HCT116 (cell line): ENCODE measurements around the gene NFIL3. TPM values are rescaled to one million over a fixed set of nuclear protein-coding genes. Genes with fewer than 3 reads are reported as not detected.
A peak's percentile ranks its signal among the peaks of the same experiment; 100 is the strongest.

Source experiments
- ATAC-seq: fragments of 200-7000 bp; cut with Tn5 transposase; 2 replicates; pipeline ENCODE4 v1.9.1; 2020; ENCODE audit warnings: mild to moderate bottlenecking, moderate library complexity
- BruUV-seq: library from RNA; stranded (reverse); fragments of 400-500 nt; replicated peaks from 2 replicates; lab custom pipeline; 2021; lab: Mats Ljungman, UMichigan
- CTCF ChIA-PET: fragments of 300-600 bp; sonication (Branson Sonifier 250); formaldehyde crosslinking; loops from one replicate; lab custom pipeline; 2021; ENCODE audit warnings: antibody characterized with exemption; lab: Charles Lee
- POLR2A ChIA-PET: fragments of 300-600, 350-600 bp; sonication (Branson Sonifier 250); formaldehyde crosslinking; loops from one replicate; lab custom pipeline; 2021; ENCODE audit warnings: antibody characterized with exemption; lab: Charles Lee
- RAD21 ChIA-PET, 2 experiments: fragments of 300-600 bp; sonication (Branson Sonifier 250); formaldehyde crosslinking; loops; one replicate each; lab custom pipeline; 2023; ENCODE audit warnings: low total read pairs in 2 of 2; ENCODE audit not compliant: uncharacterized antibody in 2 of 2, unreplicated experiment in 2 of 2, low non-redundant PET in 1 of 2; lab: Charles Lee
- DNase-seq: peaks from one replicate; pipeline ENCODE4 v3.0.0-alpha.2; 2010; ENCODE audit warnings: low read depth, low spot score
- H2AFZ ChIP-seq: fragments of 200-600 bp; shearing (Covaris generic), sonication (generic); 2 replicates; pipeline ENCODE4 v1.6.1; 2017; ENCODE audit warnings: low read depth, mixed run types, mixed read lengths, antibody characterized with exemption, low read length; ENCODE audit not compliant: poor library complexity, severe bottlenecking
- H3K27ac ChIP-seq: 2 replicates; pipeline ENCODE4 v1.5.1; 2012; ENCODE audit warnings: low read depth, low read length
- H3K27me3 ChIP-seq: fragments of 200-600 bp; sonication (generic); 2 replicates; pipeline ENCODE4 v1.6.1; 2016; ENCODE audit warnings: mixed run types, low read length, mixed read lengths; ENCODE audit not compliant: insufficient read depth
- H3K36me3 ChIP-seq, 2 experiments: fragments of 200-500 bp in 1 of 2; fragments of 200-600 bp in 1 of 2; sonication (Bioruptor generic) in 1 of 2; sonication (generic) in 1 of 2; 2 replicates each; pipeline versions ENCODE4 v1.5.1 to v1.6.1; 2014 to 2016; ENCODE audit warnings: low read length in 2 of 2, inconsistent platforms in 1 of 2, mixed read lengths in 1 of 2, mixed run types in 1 of 2; ENCODE audit not compliant: insufficient read depth in 2 of 2, control insufficient read depth in 1 of 2
- H3K4me1 ChIP-seq, 2 experiments: fragments of 200-600 bp in 1 of 2; sonication (generic) in 1 of 2; 2 replicates each; pipeline versions ENCODE4 v1.5.1 to v1.6.1; 2012 to 2017; ENCODE audit warnings: low read length in 2 of 2, inconsistent platforms in 1 of 2, mild to moderate bottlenecking in 1 of 2, mixed read lengths in 1 of 2, mixed run types in 1 of 2, moderate library complexity in 1 of 2; ENCODE audit not compliant: insufficient read depth in 2 of 2, control insufficient read depth in 1 of 2
- H3K4me2 ChIP-seq: fragments of 200-600 bp; sonication (generic); 2 replicates; pipeline ENCODE4 v1.6.1; 2017; ENCODE audit warnings: mixed run types, low read length, mixed read lengths
- H3K4me3 ChIP-seq, 2 experiments: fragments of 200-600 bp in 1 of 2; sonication (generic) in 1 of 2; replicated peaks in 1 of 2; 2 replicates each; pipeline ENCODE4 v1.5.1; 2011 to 2016; ENCODE audit warnings: low read length in 2 of 2, control low read depth in 1 of 2, low read depth in 1 of 2, mild to moderate bottlenecking in 1 of 2, mixed read lengths in 1 of 2, mixed run types in 1 of 2
- H3K79me2 ChIP-seq: fragments of 200-600 bp; sonication (generic); 2 replicates; pipeline ENCODE4 v1.6.1; 2017; ENCODE audit warnings: mild to moderate bottlenecking, mixed run types, low read length, moderate library complexity, mixed read lengths; ENCODE audit not compliant: insufficient read depth
- H3K9ac ChIP-seq: fragments of 200-600 bp; sonication (generic); 2 replicates; pipeline ENCODE4 v1.6.1; 2016; ENCODE audit warnings: low read length, mixed read lengths
- H3K9me2 ChIP-seq: fragments of 200-600 bp; sonication (generic), shearing (Covaris generic); 2 replicates; pipeline ENCODE4 v1.6.1; 2017; ENCODE audit warnings: mixed run types, mild to moderate bottlenecking, moderate library complexity; ENCODE audit not compliant: insufficient read depth
- H3K9me3 ChIP-seq, 2 experiments: fragments of 200-500 bp in 1 of 2; fragments of 200-600 bp in 1 of 2; sonication (Bioruptor generic) in 1 of 2; sonication (generic) in 1 of 2; 2 replicates each; pipeline ENCODE4 v1.6.1; 2014 to 2017; ENCODE audit warnings: low read length in 2 of 2, mixed read lengths in 2 of 2, inconsistent platforms in 1 of 2, low read depth in 1 of 2, mild to moderate bottlenecking in 1 of 2, mixed run types in 1 of 2, moderate library complexity in 1 of 2; ENCODE audit not compliant: control insufficient read depth in 1 of 2, insufficient read depth in 1 of 2
- H4K20me1 ChIP-seq: fragments of 200-600 bp; sonication (generic), shearing (Covaris generic); 2 replicates; pipeline ENCODE4 v1.6.1; 2017; ENCODE audit warnings: mixed run types, mild to moderate bottlenecking, moderate library complexity; ENCODE audit not compliant: insufficient read depth
- CBX3 ChIP-seq: IDR thresholded peaks from 2 replicates; pipeline ENCODE4 v1.6.1; 2012; ENCODE audit warnings: low read depth
- EGR1 ChIP-seq: IDR thresholded peaks from 2 replicates; pipeline ENCODE4 v1.6.1; 2012; ENCODE audit warnings: low read depth
- EZH2 ChIP-seq: fragments of 200-600 bp; sonication (generic); IDR thresholded peaks from 2 replicates; pipeline ENCODE4 v1.6.1; 2017; ENCODE audit warnings: antibody characterized with exemption, mixed run types
- SIN3A ChIP-seq: IDR thresholded peaks from 2 replicates; pipeline ENCODE4 v1.6.1; 2012; ENCODE audit warnings: low read depth
- TCF7L2 ChIP-seq: IDR thresholded peaks from 2 replicates; pipeline ENCODE4 v1.7.0; 2011; ENCODE audit warnings: borderline replicate concordance, inconsistent platforms; ENCODE audit not compliant: insufficient read depth, insufficient read length; ENCODE audit errors: extremely low read depth
- ZNF274 ChIP-seq: fragments of 200-500 bp; sonication (Bioruptor generic); IDR thresholded peaks from 2 replicates; pipeline ENCODE4 v1.6.1; 2014; ENCODE audit warnings: mild to moderate bottlenecking, low read depth, low read length, inconsistent platforms
- intact Hi-C: fragments of 100-400 bp; cut with micrococcal nuclease; formaldehyde crosslinking; loops from 2 replicates; pipeline ENCODE4 v1.10.0; 2022
- total RNA-seq: library from RNA; stranded (reverse); gene quantifications from one replicate; pipeline ENCODE4 v1.2.1, GENCODE V29; 2021; ENCODE audit not compliant: unreplicated experiment
- TF ChIP-seq, protein P1 (sequence below): IDR thresholded peaks from 2 replicates; pipeline ENCODE4 v1.6.1; 2011; ENCODE audit warnings: mild to moderate bottlenecking, low read length, moderate library complexity; ENCODE audit not compliant: insufficient replicate concordance; ENCODE audit errors: extremely low read depth
- TF ChIP-seq, protein P2 (sequence below): IDR thresholded peaks from 2 replicates; pipeline ENCODE4 v1.6.1; 2012
- TF ChIP-seq, protein P3 (sequence below), 3 experiments: fragments of 200-600 bp in 1 of 3; sonication (generic) in 1 of 3; IDR thresholded peaks in 2 of 3; conservative IDR thresholded peaks in 1 of 3; 2 replicates each; pipeline ENCODE4 v1.5.1; 2012 to 2017; ENCODE audit warnings: low read depth in 2 of 3, low read length in 2 of 3, antibody characterized with exemption in 1 of 3, borderline replicate concordance in 1 of 3, control low read depth in 1 of 3, mild to moderate bottlenecking in 1 of 3, mixed read lengths in 1 of 3, mixed run types in 1 of 3, moderate library complexity in 1 of 3; ENCODE audit not compliant: insufficient read depth in 1 of 3
- TF ChIP-seq, protein P4 (sequence below): IDR thresholded peaks from 2 replicates; pipeline ENCODE4 v1.6.1; 2012; ENCODE audit warnings: low read depth

The NFIL3 gene
- total RNA-seq, 1 experiment from 2014 or later = 38.0 TPM

DNA sequence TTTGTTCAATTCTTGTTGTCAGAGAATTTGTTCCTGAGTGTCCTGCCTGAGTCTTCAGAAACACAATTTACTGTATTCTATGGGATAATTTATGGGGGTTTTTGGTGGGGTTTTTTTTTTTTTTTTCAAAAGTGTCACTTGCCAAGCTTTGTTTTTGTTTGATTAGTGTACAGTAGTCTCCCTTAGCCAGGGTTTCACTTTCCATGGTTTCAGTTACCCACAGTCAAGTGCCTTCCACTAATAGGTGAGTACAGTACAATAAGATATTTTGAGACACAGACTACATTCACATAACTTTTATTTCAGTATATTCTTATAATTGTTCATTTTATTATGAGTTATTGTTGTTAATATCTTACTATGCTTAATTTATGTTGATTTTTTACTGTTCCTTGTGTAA is 36.9 kb downstream of the NFIL3 start:
- no TSS peak for BruUV-seq
- H3K9me2 ChIP-seq = no peaks in the 10 kb centered on the region
- ATAC-seq (no peak), DNase-seq (no peak)
- H3K27ac ChIP-seq = no peak overlapping the region
- no peaks in the 10 kb centered on the region for H3K27me3 ChIP-seq
- POLR2A ChIA-PET = interaction anchor here (0.7 kb wide), 2 partner anchors 19 to 28 kb away, joined by 4 read pairs; no protein-coding TSS in a partner anchor
- H3K4me2 ChIP-seq = no peak overlapping the region
- no peaks in the 10 kb centered on the region for H3K36me3 ChIP-seq
- H3K9ac ChIP-seq = no peak overlapping the region
- H3K79me2 ChIP-seq = no peaks in the 10 kb centered on the region
- no peak overlapping the region for H3K4me3 ChIP-seq
- no peaks in the 10 kb centered on the region for H4K20me1 ChIP-seq
- no peaks in the 10 kb centered on the region for H3K4me1 ChIP-seq
- CTCF ChIA-PET = no interaction called here
- intact Hi-C loops = no loop called here
- RAD21 ChIA-PET = no interaction called here
- H2AFZ ChIP-seq = peak overlapping the region; percentile 61
- H3K9me3 ChIP-seq = no peaks in the 10 kb centered on the region
- TF ChIP-seq EZH2 (no peak), TCF7L2 (no peak), CBX3 (no peak), SIN3A (no peak), EGR1 (no peak), ZNF274 (no peak)
- TF ChIP-seq, protein P1, sequence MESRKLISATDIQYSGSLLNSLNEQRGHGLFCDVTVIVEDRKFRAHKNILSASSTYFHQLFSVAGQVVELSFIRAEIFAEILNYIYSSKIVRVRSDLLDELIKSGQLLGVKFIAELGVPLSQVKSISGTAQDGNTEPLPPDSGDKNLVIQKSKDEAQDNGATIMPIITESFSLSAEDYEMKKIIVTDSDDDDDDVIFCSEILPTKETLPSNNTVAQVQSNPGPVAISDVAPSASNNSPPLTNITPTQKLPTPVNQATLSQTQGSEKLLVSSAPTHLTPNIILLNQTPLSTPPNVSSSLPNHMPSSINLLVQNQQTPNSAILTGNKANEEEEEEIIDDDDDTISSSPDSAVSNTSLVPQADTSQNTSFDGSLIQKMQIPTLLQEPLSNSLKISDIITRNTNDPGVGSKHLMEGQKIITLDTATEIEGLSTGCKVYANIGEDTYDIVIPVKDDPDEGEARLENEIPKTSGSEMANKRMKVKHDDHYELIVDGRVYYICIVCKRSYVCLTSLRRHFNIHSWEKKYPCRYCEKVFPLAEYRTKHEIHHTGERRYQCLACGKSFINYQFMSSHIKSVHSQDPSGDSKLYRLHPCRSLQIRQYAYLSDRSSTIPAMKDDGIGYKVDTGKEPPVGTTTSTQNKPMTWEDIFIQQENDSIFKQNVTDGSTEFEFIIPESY = no peak
- TF ChIP-seq, protein P2, sequence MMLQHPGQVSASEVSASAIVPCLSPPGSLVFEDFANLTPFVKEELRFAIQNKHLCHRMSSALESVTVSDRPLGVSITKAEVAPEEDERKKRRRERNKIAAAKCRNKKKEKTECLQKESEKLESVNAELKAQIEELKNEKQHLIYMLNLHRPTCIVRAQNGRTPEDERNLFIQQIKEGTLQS = no peak
- TF ChIP-seq, protein P3, sequence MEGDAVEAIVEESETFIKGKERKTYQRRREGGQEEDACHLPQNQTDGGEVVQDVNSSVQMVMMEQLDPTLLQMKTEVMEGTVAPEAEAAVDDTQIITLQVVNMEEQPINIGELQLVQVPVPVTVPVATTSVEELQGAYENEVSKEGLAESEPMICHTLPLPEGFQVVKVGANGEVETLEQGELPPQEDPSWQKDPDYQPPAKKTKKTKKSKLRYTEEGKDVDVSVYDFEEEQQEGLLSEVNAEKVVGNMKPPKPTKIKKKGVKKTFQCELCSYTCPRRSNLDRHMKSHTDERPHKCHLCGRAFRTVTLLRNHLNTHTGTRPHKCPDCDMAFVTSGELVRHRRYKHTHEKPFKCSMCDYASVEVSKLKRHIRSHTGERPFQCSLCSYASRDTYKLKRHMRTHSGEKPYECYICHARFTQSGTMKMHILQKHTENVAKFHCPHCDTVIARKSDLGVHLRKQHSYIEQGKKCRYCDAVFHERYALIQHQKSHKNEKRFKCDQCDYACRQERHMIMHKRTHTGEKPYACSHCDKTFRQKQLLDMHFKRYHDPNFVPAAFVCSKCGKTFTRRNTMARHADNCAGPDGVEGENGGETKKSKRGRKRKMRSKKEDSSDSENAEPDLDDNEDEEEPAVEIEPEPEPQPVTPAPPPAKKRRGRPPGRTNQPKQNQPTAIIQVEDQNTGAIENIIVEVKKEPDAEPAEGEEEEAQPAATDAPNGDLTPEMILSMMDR (IDR thresholded peaks at IDR 0.05 in 2 of 3, conservative IDR thresholded peaks at IDR 0.05 in 1 of 3; ENCODE audit: borderline replicate concordance in 1 of 3, insufficient read depth in 1 of 3, low read depth in 2 of 3, low read length in 2 of 3) = no peak
- TF ChIP-seq, protein P4, sequence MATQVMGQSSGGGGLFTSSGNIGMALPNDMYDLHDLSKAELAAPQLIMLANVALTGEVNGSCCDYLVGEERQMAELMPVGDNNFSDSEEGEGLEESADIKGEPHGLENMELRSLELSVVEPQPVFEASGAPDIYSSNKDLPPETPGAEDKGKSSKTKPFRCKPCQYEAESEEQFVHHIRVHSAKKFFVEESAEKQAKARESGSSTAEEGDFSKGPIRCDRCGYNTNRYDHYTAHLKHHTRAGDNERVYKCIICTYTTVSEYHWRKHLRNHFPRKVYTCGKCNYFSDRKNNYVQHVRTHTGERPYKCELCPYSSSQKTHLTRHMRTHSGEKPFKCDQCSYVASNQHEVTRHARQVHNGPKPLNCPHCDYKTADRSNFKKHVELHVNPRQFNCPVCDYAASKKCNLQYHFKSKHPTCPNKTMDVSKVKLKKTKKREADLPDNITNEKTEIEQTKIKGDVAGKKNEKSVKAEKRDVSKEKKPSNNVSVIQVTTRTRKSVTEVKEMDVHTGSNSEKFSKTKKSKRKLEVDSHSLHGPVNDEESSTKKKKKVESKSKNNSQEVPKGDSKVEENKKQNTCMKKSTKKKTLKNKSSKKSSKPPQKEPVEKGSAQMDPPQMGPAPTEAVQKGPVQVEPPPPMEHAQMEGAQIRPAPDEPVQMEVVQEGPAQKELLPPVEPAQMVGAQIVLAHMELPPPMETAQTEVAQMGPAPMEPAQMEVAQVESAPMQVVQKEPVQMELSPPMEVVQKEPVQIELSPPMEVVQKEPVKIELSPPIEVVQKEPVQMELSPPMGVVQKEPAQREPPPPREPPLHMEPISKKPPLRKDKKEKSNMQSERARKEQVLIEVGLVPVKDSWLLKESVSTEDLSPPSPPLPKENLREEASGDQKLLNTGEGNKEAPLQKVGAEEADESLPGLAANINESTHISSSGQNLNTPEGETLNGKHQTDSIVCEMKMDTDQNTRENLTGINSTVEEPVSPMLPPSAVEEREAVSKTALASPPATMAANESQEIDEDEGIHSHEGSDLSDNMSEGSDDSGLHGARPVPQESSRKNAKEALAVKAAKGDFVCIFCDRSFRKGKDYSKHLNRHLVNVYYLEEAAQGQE = no peak
